Right forelimb (tissue), 1 donor: ENCODE data around the gene SAA1.
"Not testable (repeated sequence)": the region's sequence is repeated elsewhere in the genome, so short reads cannot be mapped to it uniquely, and the experiment has no call there.

Source experiments
- DNase-seq: peaks from one replicate; pipeline ENCODE4 v3.0.0-alpha.2; 2018

The SAA1 gene

DNA sequence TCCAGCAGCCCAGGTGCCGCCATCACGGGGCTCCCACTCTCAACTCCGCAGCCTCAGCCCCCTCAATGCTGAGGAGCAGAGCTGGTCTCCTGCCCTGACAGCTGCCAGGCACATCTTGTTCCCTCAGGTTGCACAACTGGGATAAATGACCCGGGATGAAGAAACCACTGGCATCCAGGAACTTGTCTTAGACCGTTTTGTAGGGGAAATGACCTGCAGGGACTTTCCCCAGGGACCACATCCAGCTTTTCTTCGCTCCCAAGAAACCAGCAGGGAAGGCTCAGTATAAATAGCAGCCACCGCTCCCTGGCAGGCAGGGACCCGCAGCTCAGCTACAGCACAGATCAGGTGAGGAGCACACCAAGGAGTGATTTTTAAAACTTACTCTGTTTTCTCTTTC, at the start of gene SAA1:
TSS of gene SAA1 (plus strand) at position 316 of the 400 bp plus-strand sequence. CDS start 624 bp downstream, outside the sequence.
- DNase-seq: no peak

DNA sequence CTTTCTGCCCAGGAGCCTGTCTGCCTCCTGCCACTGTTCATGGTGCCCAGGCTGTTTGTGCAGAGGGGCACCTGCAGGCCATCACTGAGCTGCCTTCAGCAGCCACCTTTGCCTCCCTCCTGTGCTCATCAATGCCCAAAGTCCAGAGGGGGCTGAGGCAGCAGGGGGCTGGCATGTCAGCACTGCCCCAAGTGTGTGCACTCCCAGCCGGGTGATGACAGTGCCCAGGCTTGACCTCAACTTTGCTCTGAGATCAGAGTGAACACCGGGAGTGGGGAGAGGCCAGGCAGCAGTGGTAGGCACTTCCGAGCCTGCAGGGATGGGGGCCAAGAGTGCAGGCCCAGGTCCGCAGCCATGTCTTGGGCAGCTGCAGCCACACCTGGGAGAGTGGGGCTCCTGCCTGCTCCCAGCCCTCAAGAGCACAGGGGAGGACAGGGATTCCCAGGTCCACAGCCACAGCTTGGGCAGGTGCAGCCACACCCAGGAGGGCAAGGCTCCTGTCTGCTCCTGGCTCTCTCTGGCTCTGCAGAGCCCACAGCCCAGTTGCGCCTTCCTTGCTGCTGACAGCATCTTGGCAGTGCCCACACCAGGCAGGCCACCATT, 44.7 kb upstream of the SAA1 start:
- no peak for DNase-seq

DNA sequence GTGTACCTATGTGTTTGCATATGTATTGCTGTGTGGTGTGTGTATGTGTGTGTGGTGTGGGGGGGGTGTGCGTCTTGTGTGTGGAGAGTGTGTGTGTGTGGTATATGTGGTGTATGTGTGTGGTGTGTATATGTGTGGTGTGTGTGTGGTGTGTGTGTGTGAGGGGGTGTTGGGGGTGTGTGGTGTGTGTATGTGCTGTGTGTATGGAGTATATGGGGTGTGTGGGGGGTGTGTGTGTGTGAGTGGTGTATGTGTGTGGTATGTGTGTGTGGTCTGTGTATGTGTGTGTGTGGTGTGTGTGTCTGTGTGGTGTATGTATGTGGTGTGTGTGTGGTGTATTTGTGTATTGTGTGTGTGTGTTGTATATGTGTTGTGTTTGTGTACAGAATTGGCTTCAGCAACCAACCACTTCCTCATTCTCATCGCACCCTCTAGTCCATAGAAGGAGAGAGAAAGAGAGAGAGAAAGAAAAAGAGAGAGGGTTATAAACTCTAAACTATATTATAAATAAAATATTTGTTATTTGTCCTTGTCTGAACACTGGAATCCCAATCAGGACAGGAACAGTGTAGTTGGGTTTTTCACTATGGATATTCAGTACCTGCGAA, 43.1 kb upstream of the SAA1 start:
- DNase-seq: no peak

DNA sequence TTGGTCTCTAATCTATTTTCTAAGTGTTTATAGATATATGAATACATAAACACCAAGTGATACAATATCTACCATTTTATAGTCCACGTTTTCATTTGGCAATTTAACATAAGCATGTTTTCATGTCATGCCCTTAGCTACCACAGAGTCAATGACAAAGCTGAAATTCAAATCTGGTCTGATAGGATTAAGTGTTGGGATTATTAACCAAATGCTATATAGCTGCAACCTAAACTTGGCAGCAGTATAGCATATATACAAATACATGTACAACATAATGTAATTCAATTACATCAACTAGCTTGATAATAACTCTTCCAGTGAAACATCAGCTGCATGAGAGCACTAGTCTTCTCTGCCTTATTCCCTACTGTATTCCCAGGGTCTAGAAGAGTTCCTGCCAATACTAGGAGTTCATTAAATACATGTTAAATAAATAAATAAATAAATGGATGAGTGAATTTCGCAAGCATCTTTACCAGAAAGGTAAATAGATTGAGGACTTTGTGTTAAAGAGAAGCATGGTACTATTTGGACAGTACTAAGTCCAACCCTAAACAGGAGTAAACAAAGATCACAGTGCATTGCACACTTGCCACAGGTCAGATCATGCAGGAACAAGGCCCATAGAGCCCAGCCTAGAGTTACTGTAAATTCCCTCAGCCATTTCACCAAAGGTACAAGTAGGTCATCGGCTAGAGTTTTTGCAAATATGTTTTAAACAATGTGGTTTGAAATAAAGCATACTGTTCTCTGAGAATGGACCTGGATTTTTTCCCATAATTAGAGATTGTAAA, 42.3 kb upstream of the SAA1 start:
- no peak for DNase-seq

DNA sequence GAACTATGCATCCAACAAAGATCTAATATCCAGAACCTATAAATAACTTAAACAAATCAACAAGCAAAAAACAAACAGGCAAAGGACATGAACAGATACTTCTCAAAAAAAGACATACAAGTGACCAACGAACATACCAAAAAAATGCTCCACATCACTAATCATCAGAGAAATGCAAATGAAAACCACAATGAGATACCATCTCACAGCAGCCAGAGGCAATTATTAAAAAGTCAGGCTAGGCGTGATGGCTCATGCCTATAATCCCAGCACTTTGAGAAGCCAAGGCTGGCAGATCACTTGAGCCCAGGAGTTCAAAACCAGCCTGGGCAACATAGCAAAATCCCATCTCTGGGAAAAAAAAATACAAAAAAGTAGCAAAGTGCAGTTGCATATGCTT, 40.2 kb upstream of the SAA1 start:
- no peak for DNase-seq

DNA sequence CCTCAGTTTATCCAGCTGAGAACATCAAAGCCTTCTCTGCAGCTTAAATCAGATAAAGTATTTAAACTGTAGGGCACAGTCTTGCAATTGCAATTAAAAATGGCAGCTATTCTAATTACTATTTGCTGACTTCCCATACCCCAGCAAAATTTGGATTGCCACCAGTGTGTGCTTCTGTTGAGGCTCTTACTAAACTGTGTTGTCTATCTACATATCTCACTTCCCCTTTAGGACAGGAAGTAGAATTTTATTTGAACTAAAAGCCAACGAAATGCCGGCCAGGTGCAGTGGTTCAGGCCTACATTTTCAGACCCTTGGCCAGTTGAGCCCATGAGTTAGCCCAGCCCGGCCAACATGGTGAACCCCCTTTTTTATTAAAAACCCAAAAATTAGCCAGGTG, 36.6 kb upstream of the SAA1 start:
- DNase-seq: no peak

DNA sequence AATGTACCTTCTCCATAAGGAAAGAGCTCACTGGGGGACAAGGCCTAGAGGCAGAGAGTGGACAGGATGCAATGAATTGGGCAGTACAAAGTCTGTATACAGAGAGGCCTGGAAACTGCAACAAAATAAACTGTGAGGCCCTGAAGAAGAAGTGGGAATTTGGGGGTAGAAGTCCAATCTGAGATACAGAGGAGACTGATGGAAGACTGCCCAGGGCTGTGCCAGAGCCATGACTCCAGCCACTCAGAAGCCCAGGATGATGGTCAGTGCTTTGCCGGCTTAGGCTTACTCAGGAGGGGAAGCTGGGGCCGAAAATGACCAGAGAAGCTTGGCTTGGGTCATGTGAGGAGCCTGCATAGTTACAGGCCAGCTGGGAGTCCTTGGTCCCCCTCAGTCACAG, 35.2 kb upstream of the SAA1 start:
- DNase-seq: no peak

DNA sequence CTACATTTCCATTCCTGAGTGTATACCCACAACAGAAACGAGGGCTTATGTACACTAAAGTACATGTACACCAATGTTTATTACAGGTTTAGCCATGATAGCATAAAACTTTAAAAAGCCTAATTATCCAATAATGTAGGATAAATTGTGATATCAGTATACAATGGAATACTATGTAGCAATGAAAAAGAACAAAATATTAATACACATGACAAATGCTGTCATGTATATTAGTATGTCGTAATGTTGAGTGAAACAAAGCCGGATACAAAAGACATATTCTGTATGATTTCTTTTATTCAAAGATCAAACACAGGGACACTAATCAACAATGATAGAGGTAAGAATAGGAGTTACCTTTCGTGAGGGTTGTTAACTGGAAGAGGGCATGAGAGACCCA, 32.2 kb upstream of the SAA1 start:
- DNase-seq: no peak

DNA sequence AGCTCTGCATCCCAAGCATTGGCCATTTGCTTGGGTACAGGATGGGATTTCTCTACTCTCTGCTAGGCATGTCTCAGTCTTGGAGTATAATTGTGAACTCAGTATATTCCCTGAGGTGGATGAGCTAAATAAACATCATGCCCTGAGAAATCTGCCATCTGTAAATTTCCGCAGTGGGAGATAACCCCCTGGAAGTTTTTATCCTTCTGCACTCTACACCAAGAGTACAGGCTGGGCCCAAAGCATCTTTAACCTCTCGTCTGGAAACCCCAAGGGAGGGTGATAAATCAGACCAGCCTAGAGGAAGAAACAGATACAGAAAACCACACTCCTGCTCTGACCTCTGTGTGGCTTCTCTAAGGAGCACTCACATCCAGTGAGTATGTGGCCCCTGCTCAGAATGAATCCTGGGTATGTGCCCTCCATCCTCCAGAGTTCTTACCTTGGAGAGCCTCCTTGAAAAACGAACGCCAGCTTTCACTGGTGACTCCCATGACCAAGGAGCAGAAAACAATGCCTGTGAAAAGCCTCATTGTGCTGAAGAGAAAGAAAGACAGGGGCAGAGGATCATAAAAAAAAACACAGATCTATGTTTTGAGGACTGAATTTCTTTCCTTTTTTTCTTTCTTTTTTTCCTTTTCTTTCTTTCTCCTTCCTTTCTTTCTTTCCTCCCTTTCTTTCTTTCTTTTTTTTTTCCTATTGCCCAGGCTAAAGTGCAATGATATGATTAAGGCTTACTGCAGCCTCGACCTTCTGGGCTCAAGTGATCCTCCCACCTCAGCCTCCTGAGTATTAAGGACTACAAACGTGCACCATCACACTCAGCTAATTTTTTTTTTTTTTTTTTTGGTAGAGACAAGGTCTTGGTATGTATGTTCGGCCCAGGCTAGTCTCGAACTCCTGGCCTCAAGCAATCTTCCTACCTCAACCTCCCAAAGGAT, 30.4 kb upstream of the SAA1 start:
- no peak for DNase-seq

DNA sequence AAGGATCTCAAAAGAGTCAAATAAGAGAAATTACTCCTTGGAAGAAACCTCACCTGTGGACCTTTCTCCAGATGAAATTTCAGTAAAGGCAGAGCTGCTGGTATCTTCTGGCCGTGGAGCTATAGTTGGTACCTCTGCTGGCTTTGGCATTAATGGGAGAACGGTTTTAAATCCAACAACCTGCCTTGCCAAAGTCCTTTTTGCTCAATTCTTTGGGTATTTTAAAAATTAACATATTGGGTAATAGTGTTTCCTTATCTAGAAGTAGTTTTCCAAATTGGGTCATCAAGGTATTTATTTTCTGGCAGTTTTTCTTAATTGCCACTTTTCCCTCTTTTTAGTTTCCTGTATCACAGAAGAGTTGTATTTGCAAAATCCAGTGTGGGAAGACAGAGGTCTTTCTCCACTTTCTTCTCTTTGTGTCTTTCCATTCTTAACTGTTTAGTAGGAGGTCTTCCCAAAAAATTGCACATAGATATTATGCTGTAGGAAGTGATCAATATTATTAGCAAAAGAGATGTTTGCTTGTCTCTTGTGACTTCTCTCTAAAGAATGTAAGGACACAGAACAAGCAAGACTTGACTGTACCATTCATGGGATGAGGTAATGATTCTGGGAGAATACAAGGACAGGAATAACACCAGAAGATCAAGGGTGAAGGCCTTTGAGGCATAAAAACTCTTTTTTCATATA, 29.3 kb upstream of the SAA1 start, which contains the start of gene SAA4:
TSS of gene SAA4 (minus strand) at position 139 of the 693 bp plus-strand sequence. CDS start 876 bp downstream, outside the sequence.
- no peak for DNase-seq

DNA sequence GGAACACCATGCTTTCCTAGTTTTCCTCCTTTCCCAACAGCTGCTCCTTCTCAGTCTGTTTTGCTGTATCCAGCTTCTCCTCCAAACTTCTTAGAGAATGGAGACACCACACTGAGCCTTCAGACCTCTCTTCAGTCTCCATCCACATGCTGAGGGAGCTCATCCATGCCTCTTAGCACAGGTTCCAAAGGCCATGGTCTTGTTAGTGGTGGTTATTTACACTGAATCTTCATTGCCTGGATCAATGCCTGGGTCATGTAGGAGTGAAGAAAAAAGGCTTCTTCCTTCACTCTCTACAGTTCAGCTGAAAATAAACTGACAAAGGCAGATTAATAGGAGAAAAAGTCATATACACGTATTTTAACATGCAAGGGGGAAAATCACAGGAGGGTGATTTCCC, 26.4 kb upstream of the SAA1 start:
- no peak for DNase-seq

DNA sequence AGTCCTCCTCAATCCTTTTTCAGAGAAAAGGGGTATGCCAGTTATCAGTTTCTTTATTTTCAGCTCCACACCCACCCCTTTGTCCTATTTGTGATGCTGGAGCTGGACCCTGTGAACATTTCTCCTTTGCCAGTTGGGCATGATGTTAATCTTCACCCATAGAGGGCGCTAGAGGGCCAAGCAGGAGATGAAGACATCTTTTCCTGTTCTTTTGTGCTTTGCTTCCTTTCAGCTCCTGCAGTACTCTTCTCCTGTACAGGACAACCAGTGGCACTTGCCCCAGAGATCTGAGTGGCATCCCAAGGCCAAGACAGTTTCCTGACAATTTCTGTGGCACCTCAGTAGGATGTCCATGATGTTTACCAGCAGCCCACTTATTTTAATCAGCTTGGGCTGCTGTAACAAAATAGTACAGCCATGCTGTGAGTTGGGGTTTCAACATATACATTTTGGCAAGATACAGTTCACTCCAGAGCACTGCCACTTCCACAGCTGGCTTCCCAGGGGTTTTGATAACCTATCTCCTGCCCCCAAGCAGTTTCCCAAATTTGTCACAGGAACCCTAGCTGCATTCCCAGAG, 22.2 kb upstream of the SAA1 start:
- DNase-seq: peak; percentile 51

DNA sequence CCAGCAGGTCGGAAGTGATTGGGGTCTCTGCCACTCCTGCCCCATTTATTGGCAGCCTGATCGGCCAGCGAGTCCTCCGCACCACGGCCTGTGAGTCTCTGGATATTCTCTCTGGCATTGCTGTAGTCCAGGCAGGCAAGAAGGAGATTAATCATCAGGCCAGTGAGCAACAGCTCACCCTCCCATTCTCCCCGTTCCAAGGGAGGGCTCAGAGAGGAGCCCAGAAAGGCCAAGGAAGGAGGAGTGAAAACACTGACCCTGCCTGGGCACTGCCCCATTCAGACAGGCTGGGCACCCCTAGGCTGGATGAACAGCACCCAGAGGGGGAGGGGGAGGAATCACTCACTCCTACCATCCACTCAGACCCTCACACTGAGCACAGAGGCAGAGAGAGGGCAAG, 20.7 kb upstream of the SAA1 start:
- no peak for DNase-seq

DNA sequence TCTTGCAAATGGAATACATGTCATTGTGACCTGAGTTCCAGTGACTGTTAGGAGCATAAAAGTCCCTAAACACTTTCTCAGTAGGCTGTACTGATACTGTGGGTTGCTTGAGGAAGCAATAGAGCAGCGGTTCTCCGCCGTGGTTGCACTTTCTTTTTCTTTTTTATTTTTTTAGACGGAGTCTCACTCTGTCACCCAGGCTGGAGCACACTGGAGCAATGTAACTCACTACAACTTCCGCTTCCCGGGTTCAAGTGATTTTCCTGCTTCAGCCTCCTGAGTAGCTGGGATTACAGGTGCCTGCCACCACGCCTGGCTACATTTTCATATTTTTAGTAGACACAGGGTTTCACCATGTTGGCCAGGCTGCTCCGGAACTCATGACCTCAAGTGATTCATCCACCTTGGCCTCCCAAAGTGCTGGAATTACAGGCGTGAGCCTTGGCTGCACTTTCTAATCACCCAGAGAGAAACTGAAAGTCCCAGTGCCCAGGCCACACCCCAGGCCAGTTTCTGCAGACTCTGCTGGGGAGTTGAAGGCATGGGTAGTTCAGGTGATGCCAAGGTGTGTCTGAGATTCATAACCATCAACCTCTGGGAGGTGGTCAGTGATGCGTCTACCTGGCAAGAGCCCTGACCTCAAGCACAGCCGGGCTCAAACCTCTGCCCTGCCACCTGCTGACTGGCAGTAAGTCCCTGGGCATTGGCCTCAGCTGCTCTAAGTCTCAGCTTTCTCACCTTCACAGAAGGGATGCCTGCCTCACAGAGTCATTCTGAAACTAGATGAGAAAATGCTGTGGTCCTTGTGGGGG, 19.5 kb upstream of the SAA1 start:
- DNase-seq: not testable (repeated sequence)

DNA sequence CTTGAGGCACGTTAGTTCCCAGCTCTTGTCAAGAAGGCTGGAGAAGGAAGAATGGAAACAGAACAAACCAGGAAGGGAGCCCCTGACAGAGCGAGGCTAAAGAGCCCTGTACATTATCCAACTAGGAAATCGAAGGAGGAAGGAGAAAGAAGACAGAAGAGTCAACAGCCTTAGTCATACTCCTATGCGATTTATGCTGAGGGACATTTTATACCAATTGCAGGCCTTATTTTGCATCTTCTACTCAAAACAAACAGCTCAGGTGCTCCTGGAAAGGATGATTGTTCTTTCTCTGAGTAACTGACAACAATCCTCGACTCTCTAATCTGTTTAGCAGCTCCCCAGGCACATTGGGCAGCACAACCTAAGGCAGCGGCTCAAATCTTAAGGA, 18.9 kb upstream of the SAA1 start:
- DNase-seq: not testable (repeated sequence)

DNA sequence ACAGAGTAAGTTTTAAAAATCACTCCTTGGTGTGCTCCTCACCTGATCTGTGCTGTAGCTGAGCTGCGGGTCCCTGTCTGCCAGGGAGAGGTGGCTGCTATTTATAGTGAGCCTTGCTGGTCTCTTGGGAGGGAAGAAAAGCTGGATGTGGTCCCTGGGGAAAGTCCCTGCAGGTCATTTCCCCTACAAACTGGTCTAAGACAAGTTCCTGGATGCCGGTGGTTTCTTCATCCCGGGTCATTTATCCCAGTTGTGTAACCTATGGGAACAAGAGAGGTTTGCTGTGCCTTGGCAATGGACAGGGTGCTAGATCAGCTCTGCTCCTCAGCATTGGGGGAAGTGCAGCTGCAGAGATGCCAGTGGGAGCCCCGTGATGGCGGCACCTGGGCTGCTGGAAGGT, 17.5 kb upstream of the SAA1 start, which contains the start of gene SAA2:
TSS of gene SAA2 (minus strand) at position 108 of the 400 bp plus-strand sequence. CDS start 657 bp downstream, outside the sequence.
- no peak for DNase-seq

DNA sequence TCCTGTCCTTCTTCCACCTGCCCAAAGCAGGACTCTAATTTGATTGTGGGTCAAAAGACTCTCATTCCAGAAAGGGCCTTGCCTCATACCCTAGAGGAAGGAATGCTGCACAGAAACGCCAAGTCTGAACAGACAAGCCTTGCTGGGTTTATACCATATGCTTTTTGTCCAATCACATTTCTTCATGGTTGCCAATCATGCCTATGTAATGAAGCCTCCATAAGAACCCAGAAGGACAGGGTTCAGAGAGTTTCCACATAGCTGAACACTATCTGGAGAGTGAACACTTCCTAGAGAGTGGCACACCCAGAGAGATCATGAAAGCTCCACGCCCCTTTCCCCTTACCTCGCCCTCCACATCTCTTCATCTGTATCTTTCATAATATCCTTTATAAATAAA, 12.8 kb upstream of the SAA1 start:
- no peak for DNase-seq

DNA sequence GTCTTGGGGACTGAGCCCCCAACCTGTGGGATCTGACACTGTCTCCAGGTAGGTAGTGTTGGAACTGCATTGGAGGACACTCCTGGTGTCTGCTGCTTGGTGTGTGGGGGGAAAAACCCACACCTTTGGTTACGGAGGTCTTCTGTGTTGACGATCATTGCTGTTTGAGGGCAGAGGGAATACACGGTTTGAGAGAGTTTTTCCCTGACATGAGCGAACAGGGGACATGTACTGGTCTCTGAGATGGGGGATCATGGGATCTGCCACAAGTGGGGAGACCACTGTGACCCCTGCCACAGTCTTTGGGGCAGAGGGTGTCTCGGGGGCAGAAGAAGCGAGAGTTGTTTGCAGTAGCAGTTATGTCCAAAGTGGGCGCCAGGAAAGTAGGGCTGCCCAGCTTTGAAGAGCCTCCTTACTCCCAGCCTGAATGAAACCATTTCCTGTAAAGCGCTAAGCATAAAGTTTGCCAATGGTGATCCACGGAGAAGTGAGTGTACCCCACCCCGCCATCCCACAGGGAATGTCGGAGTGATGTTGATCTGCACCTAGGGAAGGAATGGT, 12.2 kb upstream of the SAA1 start:
- DNase-seq: no peak

DNA sequence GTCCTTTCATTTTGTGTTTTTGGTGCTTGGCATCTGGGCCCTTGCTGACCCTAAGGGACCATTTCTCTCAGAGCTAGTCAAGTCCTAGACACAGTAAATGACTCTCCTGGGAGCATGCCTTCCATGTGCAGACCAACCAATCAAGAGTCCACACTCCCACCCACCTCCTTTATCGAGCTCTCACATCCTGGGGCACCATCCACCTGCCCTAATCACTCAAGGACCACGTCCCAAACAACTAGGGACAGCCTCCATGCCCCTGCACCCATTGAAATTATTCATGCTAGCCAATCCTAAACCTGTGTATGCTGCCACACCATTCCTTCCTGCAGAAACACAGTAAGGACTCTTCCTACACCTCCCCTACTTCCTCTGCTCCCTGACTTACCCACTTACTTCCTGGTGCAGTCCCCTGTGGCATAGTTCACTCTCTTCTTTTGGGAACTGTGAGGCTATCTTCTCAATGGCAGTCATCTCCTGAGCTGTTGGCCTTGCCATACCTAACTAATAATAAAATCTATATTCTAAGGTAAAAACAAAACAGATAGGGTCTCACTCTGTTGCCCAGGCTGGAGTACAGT, 11.2 kb upstream of the SAA1 start:
- no peak for DNase-seq

DNA sequence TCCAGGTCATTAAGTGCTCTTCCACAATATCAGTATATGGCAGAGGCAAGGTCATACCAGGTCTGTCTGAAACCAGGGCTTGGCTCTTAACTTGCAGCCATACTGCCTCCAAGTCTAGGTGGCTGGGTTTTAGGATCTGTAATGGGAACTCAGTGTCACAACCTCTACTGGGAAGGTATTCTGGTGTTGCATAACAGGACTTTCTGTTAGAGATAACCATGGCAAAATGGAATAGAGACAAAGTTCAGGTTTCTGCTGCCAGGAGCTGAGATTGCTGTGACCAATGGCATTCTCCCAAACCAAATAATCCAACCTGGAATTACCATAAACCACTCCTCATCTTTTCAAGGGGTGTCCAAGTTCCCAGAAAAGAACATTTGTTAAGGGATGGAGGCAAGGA, 6.8 kb upstream of the SAA1 start:
- DNase-seq: no peak
